Mesodermal cell (in vitro differentiated cells): ENCODE measurements around the gene MEF2C.

Experiments used
- H3K27ac ChIP-seq: 2 replicates; pipeline ENCODE4 v1.7.0; 2013; ENCODE audit warnings: mild to moderate bottlenecking, low read depth, low read length, moderate library complexity; ENCODE audit not compliant: severe bottlenecking
- H3K36me3 ChIP-seq: 2 replicates; pipeline ENCODE4 v1.7.1; 2013; ENCODE audit warnings: mild to moderate bottlenecking, low read length, moderate library complexity; ENCODE audit not compliant: control insufficient read depth, insufficient read depth
- H3K4me1 ChIP-seq: one replicate; pipeline ENCODE4 v1.7.1; 2013; ENCODE audit warnings: mild to moderate bottlenecking, low read length; ENCODE audit not compliant: insufficient read depth, control insufficient read depth, poor library complexity, severe bottlenecking
- H3K4me3 ChIP-seq: 2 replicates; pipeline ENCODE4 v1.7.0; 2013; ENCODE audit warnings: low read length, control low read depth, mild to moderate bottlenecking; ENCODE audit not compliant: insufficient read depth, poor library complexity, severe bottlenecking; ENCODE audit errors: extremely low read depth
- H3K9me3 ChIP-seq: 2 replicates; pipeline ENCODE4 v1.7.1; 2013; ENCODE audit warnings: mild to moderate bottlenecking, low read length, moderate library complexity; ENCODE audit not compliant: control insufficient read depth
- WGBS, 2 experiments: methylation state at CpG; one replicate each; pipeline ENCODE4 v1.1.5; 2013; ENCODE audit warnings: missing lambda C conversion rate in 2 of 2; ENCODE audit not compliant: insufficient coverage in 2 of 2; 5-methylcytosine and 5-hydroxymethylcytosine counted together

MEF2C gene

GRCh38 chr5:88878976-88879375, 4.0 kb downstream of the MEF2C start:
- Histone ChIP-seq H3K36me3 (no peaks in the 10 kb centered on the region), H3K4me3 (no peak overlapping the region), H3K27ac (no peak overlapping the region), H3K9me3 (no peaks in the 10 kb centered on the region), H3K4me1 (peaks cover 5% of the 10 kb centered on the region)
- WGBS, 2 experiments, result no CpG with 5 or more reads among the region's 1 CpG

DNA sequence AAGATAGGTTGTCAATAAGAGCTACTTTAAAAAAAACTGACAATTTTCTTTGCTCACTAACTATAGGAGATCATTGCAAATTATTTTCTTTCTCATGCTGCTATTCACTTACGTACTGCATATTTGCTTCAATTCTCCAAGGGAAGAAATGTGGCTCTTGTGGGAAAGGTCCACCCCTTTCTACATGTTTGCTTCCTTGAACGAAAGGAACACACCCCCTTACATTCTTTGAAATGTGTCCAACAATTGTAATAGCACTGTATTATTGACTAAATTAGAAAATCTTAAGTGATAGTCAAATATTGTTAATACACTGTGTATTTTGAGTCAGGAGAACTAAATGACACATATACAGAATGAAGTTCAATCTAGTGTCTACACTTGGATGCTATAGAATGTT, 5.2 kb downstream of the MEF2C start:
- WGBS, 2 experiments, result no CpG with 5 or more reads among the region's 2 CpGs
- H3K9me3 ChIP-seq, result no peaks in the 10 kb centered on the region
- peaks cover 6% of the 10 kb centered on the region for H3K36me3 ChIP-seq
- no peak overlapping the region for H3K4me3 ChIP-seq
- H3K4me1 ChIP-seq, result peaks cover 5% of the 10 kb centered on the region
- H3K27ac ChIP-seq, result no peak overlapping the region

GRCh38 chr5:88876714-88877113, 6.3 kb downstream of the MEF2C start:
- Histone ChIP-seq H3K9me3 (no peaks in the 10 kb centered on the region), H3K4me1 (peaks cover 5% of the 10 kb centered on the region), H3K4me3 (no peak overlapping the region), H3K36me3 (peaks cover 7% of the 10 kb centered on the region), H3K27ac (no peak overlapping the region)
- WGBS, 2 experiments, result 100% methylated on average over 1 of the region's 2 CpGs; no CpG with 5 or more reads in 1 of the 2 experiments

GRCh38 chr5:88875341-88876234, 7.4 kb downstream of the MEF2C start:
- Histone ChIP-seq H3K27ac (no peak overlapping the region), H3K4me1 (peaks cover 5% of the 10 kb centered on the region), H3K36me3 (peaks cover 7% of the 10 kb centered on the region), H3K4me3 (no peak overlapping the region), H3K9me3 (no peaks in the 10 kb centered on the region)
- 100% methylated on average over 1 to 2 of the region's 5 CpGs for WGBS, 2 experiments

DNA sequence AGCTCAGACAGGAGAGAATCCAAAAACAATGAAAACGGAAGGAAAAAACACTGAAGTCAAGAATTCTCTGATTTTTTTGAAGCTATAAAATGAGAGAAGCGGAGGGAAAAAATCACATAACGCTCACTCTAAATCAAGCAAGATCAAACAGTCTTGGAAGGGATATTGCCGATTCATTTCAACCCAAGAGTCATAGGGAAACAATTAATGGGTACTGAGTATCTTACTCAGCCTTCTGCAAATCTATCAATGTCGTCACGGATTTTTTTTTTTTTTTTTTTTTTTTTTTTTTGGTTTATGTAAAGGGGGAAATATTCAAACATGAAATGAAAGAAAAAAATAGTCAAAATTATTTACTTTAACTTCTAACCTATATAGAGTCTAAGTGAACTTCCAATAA, 9.5 kb downstream of the MEF2C start:
- H3K4me3 ChIP-seq, result no peak overlapping the region
- 90 to 94% methylated on average over 2 of the region's 6 CpGs for WGBS, 2 experiments
- H3K9me3 ChIP-seq, result no peaks in the 10 kb centered on the region
- peaks cover 7% of the 10 kb centered on the region for H3K36me3 ChIP-seq
- no peak overlapping the region for H3K27ac ChIP-seq
- H3K4me1 ChIP-seq, result peaks cover 5% of the 10 kb centered on the region

- peaks cover 7% of the 10 kb centered on the region for H3K36me3 ChIP-seq
- WGBS, 2 experiments, result 94 to 100% methylated on average over 5 to 6 of the region's 6 CpGs
These were observed 10.0 kb downstream of the MEF2C start for GRCh38 chr5:88872971-88873370.

GRCh38 chr5:88870285-88870684, 12.7 kb downstream of the MEF2C start:
- WGBS, 2 experiments, result 100% methylated on average over 1 of the region's 2 CpGs; no CpG with 5 or more reads in 1 of the 2 experiments
- H3K4me3 ChIP-seq, result no peak overlapping the region
- peaks cover 7% of the 10 kb centered on the region for H3K36me3 ChIP-seq
- no peak overlapping the region for H3K27ac ChIP-seq
- no peaks in the 10 kb centered on the region for H3K4me1 ChIP-seq
- H3K9me3 ChIP-seq, result no peaks in the 10 kb centered on the region

More at GRCh38 chr5:88872971-88873370, 10.0 kb downstream of the MEF2C start:
- Histone ChIP-seq H3K4me3 (no peak overlapping the region), H3K4me1 (peaks cover 5% of the 10 kb centered on the region), H3K27ac (no peak overlapping the region), H3K9me3 (no peaks in the 10 kb centered on the region)

- H3K9me3 ChIP-seq, result no peaks in the 10 kb centered on the region
- WGBS, 2 experiments, result no CpG with 5 or more reads among the region's 7 CpGs
- H3K36me3 ChIP-seq, result peaks cover 16% of the 10 kb centered on the region
- no peak overlapping the region for H3K4me3 ChIP-seq
- H3K4me1 ChIP-seq, result no peaks in the 10 kb centered on the region
- no peak overlapping the region for H3K27ac ChIP-seq
These were observed 14.4 kb downstream of the MEF2C start for GRCh38 chr5:88868468-88869068.

GRCh38 chr5:88867638-88868037, 15.3 kb downstream of the MEF2C start:
- Histone ChIP-seq H3K27ac (no peak overlapping the region), H3K4me1 (no peaks in the 10 kb centered on the region), H3K36me3 (peaks cover 10% of the 10 kb centered on the region), H3K4me3 (no peak overlapping the region), H3K9me3 (no peaks in the 10 kb centered on the region)
- WGBS, 2 experiments, result 83% methylated on average over 1 of the region's 6 CpGs; no CpG with 5 or more reads in 1 of the 2 experiments

DNA sequence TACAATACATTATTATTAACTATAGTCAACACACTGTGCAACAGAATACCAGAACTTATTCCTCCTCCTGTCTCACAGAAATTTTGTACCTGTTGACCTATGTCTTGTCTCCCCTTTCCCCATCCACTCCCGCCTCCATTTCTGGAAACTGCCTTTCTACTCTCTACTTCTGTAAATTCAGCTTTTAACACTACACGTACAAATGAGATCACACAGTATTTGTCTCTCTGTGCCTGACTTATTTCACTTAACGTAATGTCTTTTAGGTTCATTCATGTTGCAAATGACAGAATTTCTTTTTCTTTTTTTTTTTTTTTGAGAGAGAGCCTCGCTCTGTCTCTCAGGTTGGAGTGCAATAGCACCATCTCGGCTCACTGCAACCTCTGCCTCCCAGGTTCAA, 19.5 kb downstream of the MEF2C start:
- Histone ChIP-seq H3K4me3 (no peak overlapping the region), H3K27ac (no peak overlapping the region), H3K9me3 (no peaks in the 10 kb centered on the region), H3K36me3 (peaks cover 45% of the 10 kb centered on the region), H3K4me1 (no peaks in the 10 kb centered on the region)
- 88 to 100% methylated on average over 3 to 4 of the region's 5 CpGs for WGBS, 2 experiments
